Liver (tissue), 9 donors: ENCODE measurements around the gene PPP6R1. TPM values are rescaled to one million over a fixed set of nuclear protein-coding genes. Genes with fewer than 3 reads are reported as not detected.

Experiments
- DNase-seq: peaks from one replicate; pipeline ENCODE4 v3.0.0-alpha.2; 2017; ENCODE audit warnings: low spot score
- H3K27ac ChIP-seq, 2 donors: one replicate each; pipeline ENCODE4 v1.7.0; 2013; ENCODE audit warnings: inconsistent platforms in 2 of 2, low read length in 2 of 2, control low read depth in 1 of 2, low read depth in 1 of 2, mild to moderate bottlenecking in 1 of 2
- H3K27me3 ChIP-seq, 4 donors: one replicate each; pipeline versions ENCODE4 v1.6.1 to v1.7.0; 2013; ENCODE audit warnings: low read length in 3 of 4, inconsistent platforms in 1 of 4, mild to moderate bottlenecking in 1 of 4, moderate library complexity in 1 of 4; ENCODE audit not compliant: control insufficient read depth in 4 of 4, insufficient read depth in 4 of 4
- H3K36me3 ChIP-seq, 4 donors: one replicate each; pipeline versions ENCODE4 v1.6.1 to v1.7.0; 2013; ENCODE audit warnings: low read length in 3 of 4, mild to moderate bottlenecking in 3 of 4, low read depth in 1 of 4, moderate library complexity in 1 of 4; ENCODE audit not compliant: control insufficient read depth in 4 of 4, insufficient read depth in 3 of 4
- H3K4me1 ChIP-seq, 4 donors: one replicate each; pipeline versions ENCODE4 v1.6.1 to v1.7.0; 2013; ENCODE audit warnings: low read length in 3 of 4, mild to moderate bottlenecking in 3 of 4, moderate library complexity in 1 of 4; ENCODE audit not compliant: control insufficient read depth in 4 of 4, insufficient read depth in 4 of 4
- H3K4me3 ChIP-seq, 3 donors: one replicate each; pipeline versions ENCODE4 v1.6.1 to v1.7.0; 2013; ENCODE audit warnings: low read length in 3 of 3, control low read depth in 1 of 3, low read depth in 1 of 3, mild to moderate bottlenecking in 1 of 3
- H3K9ac ChIP-seq, 2 donors: one replicate each; pipeline ENCODE4 v1.7.0; 2013; ENCODE audit warnings: low read length in 2 of 2, mild to moderate bottlenecking in 2 of 2, moderate library complexity in 2 of 2, control low read depth in 1 of 2, low read depth in 1 of 2
- H3K9me3 ChIP-seq, 4 donors: one replicate each; pipeline versions ENCODE4 v1.6.1 to v1.7.0; 2013; ENCODE audit warnings: low read length in 3 of 4; ENCODE audit not compliant: control insufficient read depth in 4 of 4
- ATF3 ChIP-seq: IDR thresholded peaks from 2 replicates; pipeline ENCODE4 v1.6.1; 2016; ENCODE audit warnings: antibody characterized with exemption
- EGR1 ChIP-seq, 2 donors: IDR thresholded peaks; 2 replicates each; pipeline ENCODE4 v1.6.1; 2016 to 2018; ENCODE audit warnings: antibody characterized with exemption in 2 of 2, low read depth in 2 of 2
- FOXA1 ChIP-seq: IDR thresholded peaks from 2 replicates; pipeline ENCODE4 v1.6.1; 2016; ENCODE audit warnings: antibody characterized with exemption
- FOXA2 ChIP-seq: IDR thresholded peaks from 2 replicates; pipeline ENCODE4 v1.6.1; 2016; ENCODE audit warnings: antibody characterized with exemption
- HNF4A ChIP-seq, 2 donors: conservative IDR thresholded peaks; 2 replicates each; pipeline ENCODE4 v1.6.1; 2016; ENCODE audit warnings: antibody characterized with exemption in 2 of 2, mild to moderate bottlenecking in 2 of 2
- HNF4G ChIP-seq: IDR thresholded peaks from 2 replicates; pipeline ENCODE4 v1.6.1; 2016; ENCODE audit warnings: antibody characterized with exemption
- JUND ChIP-seq, 2 donors: IDR thresholded peaks; 2 replicates each; pipeline ENCODE4 v1.6.1; 2016; ENCODE audit warnings: antibody characterized with exemption in 2 of 2
- MAX ChIP-seq: IDR thresholded peaks from 2 replicates; pipeline ENCODE4 v1.6.1; 2016; ENCODE audit warnings: antibody characterized with exemption
- NR2F2 ChIP-seq: IDR thresholded peaks from 2 replicates; pipeline ENCODE4 v1.6.1; 2016; ENCODE audit warnings: antibody characterized with exemption
- RXRA ChIP-seq, 2 donors: IDR thresholded peaks; 2 replicates each; pipeline ENCODE4 v1.6.1; 2017 to 2018; ENCODE audit warnings: antibody characterized with exemption in 2 of 2, mild to moderate bottlenecking in 1 of 2
- SP1 ChIP-seq: IDR thresholded peaks from 2 replicates; pipeline ENCODE4 v1.6.1; 2018; ENCODE audit warnings: antibody characterized with exemption, mild to moderate bottlenecking
- TAF1 ChIP-seq: conservative IDR thresholded peaks from 2 replicates; pipeline ENCODE4 v1.6.1; 2016; ENCODE audit warnings: antibody characterized with exemption, mild to moderate bottlenecking
- whole genome bisulfite sequencing: extraction: QIAGEN DNeasy Blood & Tissue Kit; methylation state at CpG from one replicate; pipeline ENCODE4 v1.1.7; 2013; 5-methylcytosine and 5-hydroxymethylcytosine counted together
- polyA plus RNA-seq, 2 donors: library from polyadenylated mRNA; stranded (reverse) in 1 of 2; unstranded in 1 of 2; fragments of 200-250 nt in 1 of 2; fragments of >200 nt in 1 of 2; fragmentation: Nextera tagmentation in 1 of 2; extraction: Ambion mirVana in 1 of 2; gene quantifications; one replicate each; pipeline versions ENCODE4 v1.2.1 to v1.2.3, GENCODE V29; 2013 to 2015
- total RNA-seq, 2 donors: library from RNA; depleted of rRNA; stranded (reverse); fragments of >200 nt; gene quantifications; one replicate each; pipeline ENCODE4 v1.2.3, GENCODE V29; 2014
- TF ChIP-seq, protein P1 (sequence below): fragments of 150-350 bp; IDR thresholded peaks from 2 replicates; pipeline ENCODE4 v1.5.1; 2017; ENCODE audit warnings: improper control_type of control experiment, low read depth, low read length; ENCODE audit not compliant: missing input control
- TF ChIP-seq, protein P2 (sequence below): IDR thresholded peaks from 2 replicates; pipeline ENCODE4 v1.6.1; 2016; ENCODE audit warnings: antibody characterized with exemption, mild to moderate bottlenecking
- TF ChIP-seq, protein P3 (sequence below): IDR thresholded peaks from 2 replicates; pipeline ENCODE4 v1.6.1; 2016; ENCODE audit warnings: antibody characterized with exemption
- donor health status: healthy.
- donor health status: healthy.
- donor health status: healthy.
- donor health status: healthy.
- donor health status: healthy.

The PPP6R1 gene
- total and polyA plus RNA-seq, 4 donors, result 5.5 to 40.1 (median 22.5) TPM

DNA sequence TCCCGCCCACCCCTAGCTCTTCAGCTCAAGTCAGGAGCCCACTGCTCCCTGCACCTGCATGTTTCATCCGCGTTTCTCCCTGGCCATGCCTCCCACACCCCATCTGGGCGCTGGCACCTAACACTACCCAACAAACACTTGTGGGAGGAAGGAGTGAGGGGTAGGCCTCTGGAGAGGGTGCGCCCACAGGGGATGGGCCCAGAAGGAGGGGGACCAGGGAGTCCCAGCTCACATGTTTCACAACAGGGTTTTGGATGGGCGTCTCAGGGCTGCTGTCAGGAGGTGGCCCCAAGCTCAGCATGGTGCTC lies 18.1 kb downstream of the PPP6R1 start:
- TF ChIP-seq, protein P1, sequence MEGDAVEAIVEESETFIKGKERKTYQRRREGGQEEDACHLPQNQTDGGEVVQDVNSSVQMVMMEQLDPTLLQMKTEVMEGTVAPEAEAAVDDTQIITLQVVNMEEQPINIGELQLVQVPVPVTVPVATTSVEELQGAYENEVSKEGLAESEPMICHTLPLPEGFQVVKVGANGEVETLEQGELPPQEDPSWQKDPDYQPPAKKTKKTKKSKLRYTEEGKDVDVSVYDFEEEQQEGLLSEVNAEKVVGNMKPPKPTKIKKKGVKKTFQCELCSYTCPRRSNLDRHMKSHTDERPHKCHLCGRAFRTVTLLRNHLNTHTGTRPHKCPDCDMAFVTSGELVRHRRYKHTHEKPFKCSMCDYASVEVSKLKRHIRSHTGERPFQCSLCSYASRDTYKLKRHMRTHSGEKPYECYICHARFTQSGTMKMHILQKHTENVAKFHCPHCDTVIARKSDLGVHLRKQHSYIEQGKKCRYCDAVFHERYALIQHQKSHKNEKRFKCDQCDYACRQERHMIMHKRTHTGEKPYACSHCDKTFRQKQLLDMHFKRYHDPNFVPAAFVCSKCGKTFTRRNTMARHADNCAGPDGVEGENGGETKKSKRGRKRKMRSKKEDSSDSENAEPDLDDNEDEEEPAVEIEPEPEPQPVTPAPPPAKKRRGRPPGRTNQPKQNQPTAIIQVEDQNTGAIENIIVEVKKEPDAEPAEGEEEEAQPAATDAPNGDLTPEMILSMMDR, result no peak
- TF ChIP-seq HNF4A (conservative IDR thresholded peaks at IDR 0.05) (no peak), HNF4G (no peak), SP1 (no peak)
- TF ChIP-seq, protein P2, sequence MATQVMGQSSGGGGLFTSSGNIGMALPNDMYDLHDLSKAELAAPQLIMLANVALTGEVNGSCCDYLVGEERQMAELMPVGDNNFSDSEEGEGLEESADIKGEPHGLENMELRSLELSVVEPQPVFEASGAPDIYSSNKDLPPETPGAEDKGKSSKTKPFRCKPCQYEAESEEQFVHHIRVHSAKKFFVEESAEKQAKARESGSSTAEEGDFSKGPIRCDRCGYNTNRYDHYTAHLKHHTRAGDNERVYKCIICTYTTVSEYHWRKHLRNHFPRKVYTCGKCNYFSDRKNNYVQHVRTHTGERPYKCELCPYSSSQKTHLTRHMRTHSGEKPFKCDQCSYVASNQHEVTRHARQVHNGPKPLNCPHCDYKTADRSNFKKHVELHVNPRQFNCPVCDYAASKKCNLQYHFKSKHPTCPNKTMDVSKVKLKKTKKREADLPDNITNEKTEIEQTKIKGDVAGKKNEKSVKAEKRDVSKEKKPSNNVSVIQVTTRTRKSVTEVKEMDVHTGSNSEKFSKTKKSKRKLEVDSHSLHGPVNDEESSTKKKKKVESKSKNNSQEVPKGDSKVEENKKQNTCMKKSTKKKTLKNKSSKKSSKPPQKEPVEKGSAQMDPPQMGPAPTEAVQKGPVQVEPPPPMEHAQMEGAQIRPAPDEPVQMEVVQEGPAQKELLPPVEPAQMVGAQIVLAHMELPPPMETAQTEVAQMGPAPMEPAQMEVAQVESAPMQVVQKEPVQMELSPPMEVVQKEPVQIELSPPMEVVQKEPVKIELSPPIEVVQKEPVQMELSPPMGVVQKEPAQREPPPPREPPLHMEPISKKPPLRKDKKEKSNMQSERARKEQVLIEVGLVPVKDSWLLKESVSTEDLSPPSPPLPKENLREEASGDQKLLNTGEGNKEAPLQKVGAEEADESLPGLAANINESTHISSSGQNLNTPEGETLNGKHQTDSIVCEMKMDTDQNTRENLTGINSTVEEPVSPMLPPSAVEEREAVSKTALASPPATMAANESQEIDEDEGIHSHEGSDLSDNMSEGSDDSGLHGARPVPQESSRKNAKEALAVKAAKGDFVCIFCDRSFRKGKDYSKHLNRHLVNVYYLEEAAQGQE, result no peak
- Histone ChIP-seq H3K9me3 (no peaks in the 10 kb centered on the region), H3K9ac (no peak overlapping the region), H3K4me3 (no peak overlapping the region), H3K4me1 (no peaks in the 10 kb centered on the region), H3K27me3 (no peaks in the 10 kb centered on the region), H3K27ac (no peak overlapping the region), H3K36me3 (peaks cover 45 to 93% (median 53%) of the 10 kb centered on the region in 4 donors)
- WGBS, result 98% methylated on average over 6 of the region's 6 CpGs
- DNase-seq, result no peak

DNA sequence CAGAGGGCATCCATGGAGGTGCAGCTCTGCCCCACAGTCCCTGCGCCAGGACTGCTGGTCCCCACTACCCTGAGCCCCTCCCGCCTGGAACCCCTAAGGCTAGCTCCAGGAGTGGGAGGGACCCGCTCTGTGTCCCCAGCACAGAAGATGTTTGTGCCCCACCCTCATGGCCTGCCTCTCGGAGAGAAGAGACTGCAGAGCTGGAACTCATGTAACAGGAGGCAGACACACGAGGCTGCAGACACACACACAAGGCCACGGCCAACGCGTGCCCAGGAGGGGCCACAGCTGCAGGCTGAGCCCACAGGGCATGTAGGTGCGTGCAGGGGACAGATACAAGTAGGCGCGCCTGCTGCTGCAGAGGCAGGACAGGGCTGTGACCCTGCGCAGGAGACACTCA lies 19.8 kb downstream of the PPP6R1 start:
- DNase-seq, result no peak
- WGBS, result 96% methylated on average over 12 of the region's 12 CpGs
- H3K36me3 ChIP-seq, result peaks cover 44 to 90% (median 53%) of the 10 kb centered on the region in 4 donors
- H3K4me3 ChIP-seq, result no peak overlapping the region
- no peaks in the 10 kb centered on the region for H3K27me3 ChIP-seq
- TF ChIP-seq JUND (IDR thresholded peaks at IDR 0.05), result no peak
- H3K9me3 ChIP-seq, result no peaks in the 10 kb centered on the region
- no peaks in the 10 kb centered on the region for H3K4me1 ChIP-seq
- no peak overlapping the region for H3K9ac ChIP-seq
- H3K27ac ChIP-seq, result no peak overlapping the region

- WGBS, result 97% methylated on average over 8 of the region's 8 CpGs
- H3K4me3 ChIP-seq, result no peak overlapping the region
- no peaks in the 10 kb centered on the region for H3K4me1 ChIP-seq
- no peak for DNase-seq
- H3K9ac ChIP-seq, result no peak overlapping the region
- peaks cover 39 to 86% (median 47%) of the 10 kb centered on the region in 4 donors for H3K36me3 ChIP-seq
- no peaks in the 10 kb centered on the region for H3K9me3 ChIP-seq
- no peaks in the 10 kb centered on the region for H3K27me3 ChIP-seq
- no peak overlapping the region for H3K27ac ChIP-seq
- TF ChIP-seq, protein P2, result no peak
- TF ChIP-seq EGR1 (IDR thresholded peaks at IDR 0.05; ENCODE audit: low read depth in 2 of 2) (no peak), FOXA2 (no peak), FOXA1 (no peak), RXRA (IDR thresholded peaks at IDR 0.05) (no peak), ATF3 (no peak), MAX (no peak), NR2F2 (no peak), TAF1 (no peak)
- TF ChIP-seq, protein P3, sequence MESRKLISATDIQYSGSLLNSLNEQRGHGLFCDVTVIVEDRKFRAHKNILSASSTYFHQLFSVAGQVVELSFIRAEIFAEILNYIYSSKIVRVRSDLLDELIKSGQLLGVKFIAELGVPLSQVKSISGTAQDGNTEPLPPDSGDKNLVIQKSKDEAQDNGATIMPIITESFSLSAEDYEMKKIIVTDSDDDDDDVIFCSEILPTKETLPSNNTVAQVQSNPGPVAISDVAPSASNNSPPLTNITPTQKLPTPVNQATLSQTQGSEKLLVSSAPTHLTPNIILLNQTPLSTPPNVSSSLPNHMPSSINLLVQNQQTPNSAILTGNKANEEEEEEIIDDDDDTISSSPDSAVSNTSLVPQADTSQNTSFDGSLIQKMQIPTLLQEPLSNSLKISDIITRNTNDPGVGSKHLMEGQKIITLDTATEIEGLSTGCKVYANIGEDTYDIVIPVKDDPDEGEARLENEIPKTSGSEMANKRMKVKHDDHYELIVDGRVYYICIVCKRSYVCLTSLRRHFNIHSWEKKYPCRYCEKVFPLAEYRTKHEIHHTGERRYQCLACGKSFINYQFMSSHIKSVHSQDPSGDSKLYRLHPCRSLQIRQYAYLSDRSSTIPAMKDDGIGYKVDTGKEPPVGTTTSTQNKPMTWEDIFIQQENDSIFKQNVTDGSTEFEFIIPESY, result no peak
- TF ChIP-seq, protein P1, result no peak
Measured at GRCh38 chr19:55238030-55238429, 20.8 kb downstream of the PPP6R1 start.
